HTERT RPE-1 (cell line): ENCODE results near the gene OR7G2.

Experiments
- in situ Hi-C: fragments of 300-500 bp; cut with MboI; formaldehyde crosslinking; loops from 4 replicates; pipeline ENCODE4 v1.14.3; 2020; ENCODE audit warnings: low sequenced_read_pairs

Gene OR7G2

GRCh38 chr19:9107375-9107774, at the start of gene OR7G2:
OR7G2 (minus strand) TSS chr19:9107475; CDS start chr19:9103243, 4,232 bp downstream.
- in situ Hi-C loops = no loop called here

GRCh38 chr19:9156304-9156703, 49.0 kb upstream of the OR7G2 start:
- in situ Hi-C loops = no loop called here

- in situ Hi-C loops = no loop called here
These were observed 48.3 kb upstream of the OR7G2 start for GRCh38 chr19:9155591-9155990.

- in situ Hi-C loops = no loop called here
These were observed 44.1 kb upstream of the OR7G2 start for GRCh38 chr19:9151367-9151766.

- in situ Hi-C loops = no loop called here
These were observed 43.4 kb upstream of the OR7G2 start for GRCh38 chr19:9150650-9151049.

GRCh38 chr19:9149997-9150396, 42.7 kb upstream of the OR7G2 start:
- in situ Hi-C loops = no loop called here

- in situ Hi-C loops = no loop called here
These were observed 41.4 kb upstream of the OR7G2 start for GRCh38 chr19:9148697-9149096.

GRCh38 chr19:9146882-9147281, 39.6 kb upstream of the OR7G2 start:
- in situ Hi-C loops = no loop called here

- in situ Hi-C loops = no loop called here
These were observed 37.6 kb upstream of the OR7G2 start for GRCh38 chr19:9144920-9145319.

GRCh38 chr19:9140159-9140874, 33.0 kb upstream of the OR7G2 start, which contains the start of gene ZNF317:
ZNF317 (plus strand) TSS chr19:9140397; CDS start chr19:9156017, 15,620 bp downstream.
- in situ Hi-C loops = no loop called here

GRCh38 chr19:9139609-9140158, 32.4 kb upstream of the OR7G2 start:
- in situ Hi-C loops = no loop called here

- in situ Hi-C loops = no loop called here
These were observed 25.1 kb upstream of the OR7G2 start for GRCh38 chr19:9132422-9132821.

- in situ Hi-C loops = no loop called here
These were observed 23.7 kb upstream of the OR7G2 start for GRCh38 chr19:9130965-9131364.

GRCh38 chr19:9128171-9128570, 20.9 kb upstream of the OR7G2 start:
- in situ Hi-C loops = no loop called here

- in situ Hi-C loops = no loop called here
These were observed 19.7 kb upstream of the OR7G2 start, which contains the start of gene OR7G3 for GRCh38 chr19:9126900-9127405. OR7G3 (minus strand) TSS chr19:9126950; CDS start chr19:9126950, 0 bp downstream.

- in situ Hi-C loops = no loop called here
These were observed 9.3 kb upstream of the OR7G2 start for GRCh38 chr19:9116547-9116946.

- in situ Hi-C loops = no loop called here
These were observed 8.1 kb upstream of the OR7G2 start, which contains the start of gene OR7G1 for GRCh38 chr19:9115307-9115813. OR7G1 (minus strand) TSS chr19:9115763; CDS start chr19:9115763, 0 bp downstream.

GRCh38 chr19:9109959-9110358, 2.7 kb upstream of the OR7G2 start:
- in situ Hi-C loops = no loop called here

GRCh38 chr19:9086761-9087160, 20.5 kb downstream of the OR7G2 start, which contains the start of gene OR1M1:
OR1M1 (plus strand) TSS chr19:9087061; CDS start chr19:9093245, 6,184 bp downstream.
- in situ Hi-C loops = no loop called here

GRCh38 chr19:9078651-9079050, 28.6 kb downstream of the OR7G2 start:
- in situ Hi-C loops = no loop called here

- in situ Hi-C loops = no loop called here
These were observed 30.4 kb downstream of the OR7G2 start for GRCh38 chr19:9076901-9077300.
